ENCODE data around the gene USP36. TPM values are rescaled to one million over a fixed set of nuclear protein-coding genes. Genes with fewer than 3 reads are reported as not detected.
"Not testable (repeated sequence)": the region's sequence is repeated elsewhere in the genome, so short reads cannot be mapped to it uniquely, and the experiment has no call there.

USP36 gene
- total RNA-seq: 104 and 106 TPM in 2 replicates

GRCh38 chr17:78840780-78841611 is at the start of gene USP36:
Gene USP36 (minus strand): TSS chr17:78840814. CDS start chr17:78836363, 4,451 bp downstream.
- intact Hi-C loops (cut with micrococcal nuclease): loop anchor here (1.0 kb wide), 2 partner anchors 22 to 59 kb away; partner anchors contain the start of gene CYTH1

GRCh38 chr17:78890096-78890495 is 49.5 kb upstream of the USP36 start:
- intact Hi-C loops (cut with micrococcal nuclease): not testable (repeated sequence)

GRCh38 chr17:78889531-78889930 is 48.9 kb upstream of the USP36 start:
- intact Hi-C loops (cut with micrococcal nuclease): no loop called here

GRCh38 chr17:78888941-78889518 is 48.4 kb upstream of the USP36 start:
- intact Hi-C loops (cut with micrococcal nuclease): no loop called here

- intact Hi-C loops (cut with micrococcal nuclease): no loop called here
Observed at GRCh38 chr17:78886954-78887353, 46.3 kb upstream of the USP36 start.

GRCh38 chr17:78885956-78886355 is 45.3 kb upstream of the USP36 start:
- intact Hi-C loops (cut with micrococcal nuclease): no loop called here

- intact Hi-C loops (cut with micrococcal nuclease): no loop called here
Observed at GRCh38 chr17:78884876-78885667, 44.5 kb upstream of the USP36 start.

- intact Hi-C loops (cut with micrococcal nuclease): no loop called here
Observed at GRCh38 chr17:78884148-78884825, 43.7 kb upstream of the USP36 start.

GRCh38 chr17:78883533-78884131 is 43.0 kb upstream of the USP36 start:
- intact Hi-C loops (cut with micrococcal nuclease): no loop called here

GRCh38 chr17:78883089-78883532 is 42.5 kb upstream of the USP36 start:
- intact Hi-C loops (cut with micrococcal nuclease): no loop called here

- intact Hi-C loops (cut with micrococcal nuclease): no loop called here
Observed at GRCh38 chr17:78882540-78883088, 42.0 kb upstream of the USP36 start.

- intact Hi-C loops (cut with micrococcal nuclease): no loop called here
Observed at GRCh38 chr17:78879635-78880186, 39.1 kb upstream of the USP36 start.

GRCh38 chr17:78878871-78879527 is 38.4 kb upstream of the USP36 start:
- intact Hi-C loops (cut with micrococcal nuclease): no loop called here

- intact Hi-C loops (cut with micrococcal nuclease): no loop called here
Observed at GRCh38 chr17:78878261-78878660, 37.6 kb upstream of the USP36 start.

- intact Hi-C loops (cut with micrococcal nuclease): not testable (repeated sequence)
Observed at GRCh38 chr17:78876954-78877517, 36.4 kb upstream of the USP36 start.

- intact Hi-C loops (cut with micrococcal nuclease): no loop called here
Observed at GRCh38 chr17:78876094-78876597, 35.5 kb upstream of the USP36 start.

- intact Hi-C loops (cut with micrococcal nuclease): no loop called here
Observed at GRCh38 chr17:78875363-78876093, 34.9 kb upstream of the USP36 start.

- intact Hi-C loops (cut with micrococcal nuclease): no loop called here
Observed at GRCh38 chr17:78873519-78874340, 33.1 kb upstream of the USP36 start.

Measured in T-helper 2 cell treated with Interferon-gamma antibody and Interleukin-4, amounts not matched to agents 100 ng/mL and 5 ng/mL, for 36 hours (primary cell).